ENCODE measurements around the gene TBX1.
"Not testable (repeated sequence)": the region's sequence is repeated elsewhere in the genome, so short reads cannot be mapped to it uniquely, and the experiment has no call there.

The TBX1 gene

DNA sequence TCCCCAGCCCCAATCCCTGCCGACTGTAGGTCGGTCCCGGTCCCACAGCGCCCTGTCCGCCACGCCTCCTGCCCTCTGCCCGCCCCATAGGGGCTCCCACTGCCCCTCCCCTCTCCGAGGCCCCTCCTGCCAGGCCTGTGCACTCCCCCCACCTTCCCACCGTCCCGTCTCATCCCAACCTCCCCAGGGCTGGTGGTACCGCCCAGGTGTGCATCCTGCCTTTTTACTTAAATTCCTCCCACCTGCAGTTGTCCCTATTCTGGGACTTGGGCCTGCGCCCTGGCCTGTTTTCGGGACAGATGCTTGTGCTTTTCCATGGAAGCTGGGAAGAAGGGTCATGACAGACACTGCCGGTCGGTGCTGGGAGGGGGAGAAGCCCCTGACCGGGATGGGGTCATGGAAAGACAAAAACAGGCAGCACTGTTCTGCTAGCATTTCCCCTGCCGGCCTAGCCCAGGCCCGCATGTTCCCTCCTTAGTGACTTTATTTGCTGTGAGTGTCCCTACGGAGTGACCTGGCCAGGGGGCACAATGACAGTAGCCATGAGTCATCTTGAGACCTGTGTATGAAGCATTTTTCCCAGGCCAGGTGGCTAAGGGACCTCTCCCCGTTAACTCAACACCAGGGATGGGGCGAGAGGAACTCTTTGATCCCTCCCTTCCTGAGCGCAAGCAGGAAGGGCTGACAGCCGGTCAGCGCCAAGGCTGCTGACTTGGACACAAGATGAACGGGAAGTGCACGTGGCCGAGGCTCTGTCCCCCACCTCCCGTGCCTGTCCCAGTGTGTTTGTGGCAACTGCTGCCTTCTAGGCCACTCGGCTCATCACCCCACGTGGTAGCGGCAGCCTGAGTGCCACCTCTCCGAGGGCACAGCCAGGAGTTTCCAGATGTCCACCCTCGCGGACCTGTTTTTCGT, 7.1 kb downstream of the TBX1 start:
- DNase-seq: no peak

DNA sequence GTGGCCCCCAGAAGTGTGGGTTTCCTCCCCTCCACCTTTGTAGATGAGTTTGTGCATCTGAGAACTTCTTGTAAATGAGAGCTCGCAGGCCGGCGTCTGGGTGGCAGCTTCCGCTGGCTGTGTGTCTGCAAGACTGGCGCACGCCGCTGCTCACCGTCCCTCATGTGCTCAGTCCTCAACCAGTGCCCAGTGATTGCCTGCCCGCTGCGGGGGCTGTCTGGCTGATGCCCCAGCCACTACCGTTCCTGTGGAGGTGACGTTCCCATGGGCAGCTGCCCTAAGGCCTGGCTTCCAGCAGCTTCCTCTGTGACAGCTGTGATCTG, 8.8 kb downstream of the TBX1 start:
- no peak for DNase-seq

DNA sequence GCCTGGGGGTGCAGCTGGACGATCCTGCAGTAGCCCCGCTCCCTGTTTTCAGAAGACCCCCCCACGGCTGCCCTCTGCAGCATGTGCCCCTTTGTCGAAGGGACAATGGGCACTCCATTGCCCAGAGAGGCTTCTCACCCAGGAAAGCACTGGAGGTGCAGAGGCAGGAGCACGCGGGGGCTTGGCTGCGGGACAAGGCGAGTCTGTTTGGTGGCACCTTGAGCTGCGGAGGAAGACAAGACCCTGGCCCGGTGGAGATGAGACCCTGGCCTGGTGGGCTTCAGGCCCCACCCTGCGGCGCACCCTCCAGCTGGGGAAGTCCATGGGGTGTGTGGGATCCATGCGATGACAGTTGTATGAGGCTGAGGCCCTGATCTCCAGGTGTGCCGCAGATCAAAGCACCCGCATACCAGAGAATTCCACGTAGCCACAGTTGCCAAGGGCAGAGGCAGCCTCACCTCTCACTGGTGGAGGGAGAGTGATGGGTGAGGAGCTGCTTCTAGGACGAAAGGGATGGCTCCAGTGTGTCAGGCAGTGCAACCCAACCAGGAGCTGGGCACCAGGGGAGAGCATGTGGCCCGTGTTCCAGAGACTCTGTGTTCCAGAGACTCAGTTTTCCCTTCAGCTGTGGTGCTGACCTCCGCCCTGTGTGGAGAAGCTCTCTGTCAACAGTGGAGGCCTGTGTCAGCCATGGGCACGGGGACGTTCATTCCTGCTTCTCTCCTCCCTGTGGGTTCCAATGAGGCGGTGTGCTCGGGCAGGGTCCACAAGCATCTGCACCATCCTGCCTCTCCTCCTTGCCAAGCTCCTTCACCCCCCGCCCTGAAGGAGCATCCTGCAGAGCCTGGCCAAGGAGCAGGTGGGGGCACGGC, 10.0 kb downstream of the TBX1 start:
- DNase-seq: no peak

DNA sequence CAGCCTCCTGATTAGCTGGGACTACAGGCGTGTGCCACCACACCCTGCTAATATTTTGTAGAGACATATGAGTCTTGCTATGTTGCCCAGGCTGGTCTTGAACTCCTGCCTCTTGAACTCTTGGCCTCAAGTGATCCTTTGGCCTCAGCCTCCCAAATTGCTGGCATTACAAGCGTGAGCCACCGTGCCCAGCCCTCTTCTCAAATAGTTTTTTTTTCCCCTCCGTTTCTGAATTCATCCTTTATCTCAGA, 11.8 kb downstream of the TBX1 start:
- no peak for DNase-seq

DNA sequence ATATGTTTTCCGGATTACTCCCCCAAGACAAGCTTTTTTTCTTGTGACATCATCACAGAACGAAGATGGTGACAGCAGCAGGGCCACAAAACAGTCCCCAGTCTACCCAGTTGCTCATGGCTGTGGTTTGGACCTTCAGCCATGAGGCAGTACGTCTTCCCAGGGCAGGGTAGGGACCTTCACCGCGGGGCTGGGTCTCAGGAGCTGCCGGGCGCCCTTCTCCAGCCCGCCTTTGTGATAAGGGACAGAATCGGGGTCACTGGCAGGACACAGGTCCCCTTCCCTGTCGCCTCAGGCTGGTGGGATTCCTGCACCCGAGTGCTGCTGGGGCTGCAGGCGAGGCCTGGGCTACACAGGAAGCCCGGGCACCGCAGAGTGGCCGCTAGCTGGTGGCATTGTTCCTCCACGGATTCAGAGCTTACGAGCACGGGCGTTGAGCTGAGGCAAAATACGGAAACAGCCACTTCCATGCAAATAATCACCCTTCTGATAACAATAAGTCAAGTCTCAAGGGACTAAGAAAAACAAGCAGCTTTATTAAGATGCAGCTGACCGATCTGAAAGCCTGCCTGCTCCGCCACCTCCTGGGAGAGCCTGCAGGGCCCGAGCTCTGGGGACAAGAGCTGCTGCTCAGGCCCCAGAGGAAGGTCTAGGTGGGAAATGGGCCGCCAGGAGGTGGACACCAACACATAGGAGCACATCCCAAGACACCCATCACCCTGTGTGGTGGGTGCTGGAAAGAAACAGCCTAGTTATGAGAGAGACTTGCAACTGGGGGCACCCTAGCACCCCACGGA, 12.3 kb downstream of the TBX1 start:
- no peak for DNase-seq

DNA sequence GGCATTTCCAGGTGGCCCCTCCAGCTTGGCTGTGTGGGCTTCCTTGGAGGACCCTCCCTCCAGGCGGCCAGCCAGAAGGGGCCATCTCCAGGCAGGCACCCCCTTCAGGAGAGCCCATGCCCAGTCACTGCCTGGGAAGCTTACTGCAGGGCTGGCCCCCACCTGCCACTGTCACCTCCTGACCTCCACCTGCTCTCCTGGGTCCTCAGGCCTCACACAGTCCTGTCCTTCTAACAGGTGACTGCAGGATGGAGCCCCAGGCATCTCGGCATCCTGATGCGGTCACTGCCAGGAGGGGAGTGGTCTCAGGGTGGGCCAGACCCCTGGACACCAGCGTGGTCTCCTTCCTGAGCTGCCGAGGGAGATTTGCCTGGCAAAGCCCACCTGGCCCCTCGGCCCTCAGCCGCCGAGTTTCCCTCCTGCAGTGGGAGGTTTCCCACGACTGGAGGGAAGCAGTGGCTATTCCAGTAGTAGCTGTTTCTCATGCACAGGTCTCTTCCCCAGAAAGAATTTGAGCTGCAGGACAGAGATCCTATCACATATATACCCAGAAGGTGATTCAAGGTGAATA, 13.0 kb downstream of the TBX1 start:
- no peak for DNase-seq

DNA sequence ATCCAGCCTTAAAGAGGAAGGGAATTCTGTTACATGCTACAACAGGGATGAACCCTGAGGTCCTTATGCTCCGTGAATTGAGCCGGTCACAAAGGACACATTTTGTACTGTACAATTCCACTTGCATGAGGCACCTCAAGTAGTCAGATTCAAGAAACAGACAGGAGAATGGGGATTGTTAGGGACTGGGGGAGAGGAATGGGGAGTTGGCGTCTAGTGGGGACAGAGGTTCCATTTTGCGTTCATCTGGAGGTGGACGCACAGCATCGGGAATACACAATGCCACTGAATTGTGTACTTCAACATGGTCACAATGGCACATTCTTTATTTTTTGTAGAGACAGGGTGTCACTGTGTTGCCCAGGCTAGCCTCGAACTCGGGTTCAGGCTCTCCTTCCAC, 14.1 kb downstream of the TBX1 start:
- DNase-seq: no peak

DNA sequence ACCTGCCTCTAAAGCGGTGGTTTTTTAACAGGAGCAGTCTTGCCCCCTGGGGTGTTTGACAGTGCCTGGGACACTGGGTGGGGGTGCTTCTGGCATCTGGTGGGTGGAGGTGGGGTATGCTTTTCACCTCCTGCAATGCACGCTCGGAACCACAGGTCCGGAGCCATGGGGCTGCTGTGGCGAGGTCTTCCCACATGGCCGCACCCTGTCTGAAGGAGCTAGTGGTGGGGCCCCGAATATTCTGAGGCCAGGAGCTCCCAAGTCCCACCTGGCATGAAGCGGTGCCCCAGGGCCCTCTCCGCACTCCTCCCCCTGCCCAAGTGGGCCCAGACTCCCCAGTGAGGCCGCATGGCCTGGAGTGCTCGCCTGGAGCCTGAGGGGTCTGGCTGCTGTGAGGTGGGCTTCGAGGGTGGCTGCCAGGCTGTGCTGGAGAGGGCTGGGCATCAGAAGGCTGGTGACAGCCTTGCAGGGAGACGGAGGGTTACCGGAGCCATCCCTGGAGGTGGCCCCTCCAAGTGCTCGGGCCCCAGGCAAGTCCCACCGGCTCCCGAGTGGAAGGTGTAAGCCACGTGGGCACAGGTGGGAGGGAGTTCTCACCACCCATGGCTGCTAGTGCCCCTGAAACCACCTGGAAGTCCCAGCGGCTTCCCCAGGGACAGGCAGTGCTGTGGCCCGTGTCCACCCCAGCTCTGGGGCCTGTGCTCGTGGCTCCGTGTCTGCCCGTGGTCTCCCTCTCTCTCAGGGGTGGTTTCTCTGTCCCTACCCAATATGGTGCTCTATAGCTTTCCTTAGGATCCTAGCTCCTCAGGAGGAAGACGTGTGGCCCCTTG, 15.1 kb downstream of the TBX1 start:
- no peak for DNase-seq

DNA sequence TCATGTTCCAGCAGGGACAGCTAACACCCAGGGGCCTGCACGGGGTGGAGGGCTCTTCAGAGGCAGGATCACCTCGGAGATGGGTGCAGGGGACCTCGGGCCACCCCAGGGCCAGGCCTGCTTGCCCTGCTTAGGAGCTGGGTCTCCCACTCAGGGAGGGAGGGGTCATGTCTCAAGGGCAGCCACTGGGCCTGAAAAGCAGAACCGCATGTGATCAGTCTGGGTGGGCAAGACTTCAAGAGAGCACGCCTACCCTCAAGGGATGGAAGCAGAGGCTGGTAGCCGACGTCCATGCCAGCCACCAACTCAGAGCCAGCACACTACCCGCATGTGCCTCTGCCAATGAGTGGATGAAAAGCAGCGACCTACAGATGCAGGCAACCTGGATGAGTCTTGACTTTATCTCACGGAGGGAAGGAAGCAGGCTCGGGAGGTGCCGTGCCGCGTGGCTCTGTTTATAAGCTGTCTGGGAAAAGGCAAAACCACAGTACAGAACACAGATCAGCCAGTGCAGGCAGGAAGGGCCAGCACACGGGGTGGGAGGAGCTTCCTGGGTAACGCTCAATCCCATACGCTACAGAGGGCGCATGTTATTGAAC, 16.0 kb downstream of the TBX1 start:
- DNase-seq: peak; percentile 26

DNA sequence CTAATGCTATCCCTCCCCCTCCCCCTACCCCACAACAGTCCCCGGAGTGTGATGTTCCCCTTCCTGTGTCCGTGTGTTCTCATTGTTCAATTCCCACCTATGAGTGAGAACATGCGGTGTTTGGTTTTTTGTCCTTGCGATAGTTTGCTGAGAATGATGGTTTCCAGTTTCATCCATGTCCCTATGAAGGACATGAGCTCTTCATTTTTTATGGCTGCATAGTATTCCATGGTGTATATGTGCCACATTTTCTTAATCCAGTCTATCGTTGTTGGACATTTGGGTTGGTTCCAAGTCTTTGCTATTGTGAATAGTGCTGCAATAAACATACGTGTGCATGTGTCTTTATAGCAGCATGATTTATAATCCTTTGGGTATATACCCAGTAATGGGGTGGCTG, 16.6 kb downstream of the TBX1 start:
- DNase-seq: not testable (repeated sequence)

DNA sequence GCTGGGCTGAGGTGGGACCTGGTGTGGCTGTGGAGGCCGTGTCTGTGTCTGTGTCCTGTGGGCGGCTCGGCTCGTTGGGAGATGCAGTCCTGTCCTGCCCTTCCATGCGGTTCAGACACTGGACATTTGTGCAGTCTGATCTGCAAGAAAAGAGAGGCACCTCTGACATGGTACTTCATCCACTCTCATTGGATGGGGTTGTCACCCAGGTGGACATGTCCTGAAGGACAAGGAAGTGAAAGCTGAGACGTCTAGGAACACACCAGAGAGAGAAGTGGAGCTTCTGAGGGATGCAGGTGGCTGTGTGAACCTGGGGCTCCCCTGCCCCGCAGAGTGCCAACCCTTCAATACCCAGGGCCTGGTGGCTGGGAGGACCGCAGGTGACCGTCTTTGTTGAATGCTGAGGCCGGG, 18.4 kb downstream of the TBX1 start:
- no peak for DNase-seq

DNA sequence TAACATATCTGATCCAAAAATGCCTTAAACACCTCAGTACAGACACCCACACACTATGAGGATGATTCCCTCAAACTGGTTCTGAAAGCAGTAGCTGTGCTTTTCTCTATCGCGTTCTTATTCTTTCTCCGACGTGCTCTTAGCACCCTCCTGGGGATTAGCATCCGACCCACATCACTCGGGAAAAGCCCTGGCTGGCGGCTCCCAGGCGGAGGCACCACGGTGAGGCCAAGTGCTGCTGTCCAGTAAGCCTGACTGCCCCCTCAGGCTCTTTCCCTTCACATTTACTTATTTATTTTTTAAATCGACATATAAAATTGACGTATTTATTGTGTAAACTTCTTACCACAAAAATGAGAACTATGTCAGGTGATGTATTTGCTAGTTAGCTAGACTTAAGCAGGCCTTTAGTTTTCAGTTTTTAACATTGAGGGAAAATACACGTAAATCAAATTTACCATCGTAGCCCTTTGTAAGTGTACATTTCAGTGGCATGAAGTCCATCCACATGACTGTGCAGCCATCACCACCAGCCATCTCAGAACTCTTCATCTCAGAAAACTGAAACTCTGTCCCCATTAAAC, 19.2 kb downstream of the TBX1 start:
- no peak for DNase-seq

DNA sequence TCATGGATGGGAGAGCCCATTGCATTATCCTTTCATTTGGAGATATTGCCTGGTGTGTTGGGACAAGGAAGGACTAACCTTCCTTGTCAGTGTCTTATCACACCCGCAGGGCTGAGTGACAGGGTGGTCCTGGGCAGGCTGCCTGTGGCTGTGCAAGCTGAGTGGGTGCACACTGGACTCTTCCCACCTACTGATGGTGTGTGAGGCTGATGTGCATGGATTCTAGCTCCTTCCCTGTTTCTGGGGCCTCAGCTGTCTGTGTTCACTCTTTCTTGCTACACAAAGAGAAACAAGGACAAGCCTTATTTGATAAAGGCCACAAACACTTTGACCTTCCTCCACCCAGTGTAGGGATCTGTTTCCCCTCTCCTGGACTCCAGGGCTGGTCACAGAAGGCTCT, 22.0 kb downstream of the TBX1 start:
- DNase-seq: no peak

DNA sequence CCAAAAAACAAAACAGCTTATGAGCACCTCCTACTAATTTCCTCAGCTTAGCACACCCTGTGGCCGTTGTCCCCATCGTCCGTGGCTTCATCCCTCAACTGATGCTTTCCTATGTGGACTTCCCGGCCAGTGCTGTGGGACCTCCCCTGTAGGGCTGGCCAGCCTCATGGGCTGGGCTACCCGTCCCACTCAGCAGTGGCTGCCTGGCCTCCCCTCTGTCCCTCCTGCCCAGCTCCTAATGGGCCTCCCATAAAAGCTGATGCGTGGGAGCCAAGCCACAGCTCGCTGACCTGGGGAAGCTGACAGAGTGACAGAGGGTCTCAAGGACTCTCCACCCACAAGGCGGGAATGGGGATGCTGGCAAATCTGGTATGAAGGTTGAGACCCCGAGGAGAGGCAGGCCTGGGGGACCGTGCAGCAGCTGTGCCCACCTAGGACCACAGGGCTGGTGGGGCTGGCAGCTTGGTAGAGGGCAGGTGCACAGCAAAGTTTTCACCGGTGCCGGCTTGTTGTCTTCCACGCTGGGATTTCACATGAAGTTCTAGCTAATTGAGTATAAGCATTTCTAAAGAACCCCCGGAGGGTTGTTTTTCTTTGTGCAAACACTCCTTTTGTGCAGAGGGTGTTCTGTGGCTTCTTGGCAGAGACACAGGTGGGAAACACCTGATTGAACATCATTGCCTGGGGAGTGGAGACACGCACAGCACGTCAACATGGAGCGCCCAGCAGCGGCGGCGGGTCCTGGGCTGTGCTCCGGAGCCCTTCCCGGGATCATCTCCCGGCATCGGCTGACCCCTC, 23.2 kb downstream of the TBX1 start:
- no peak for DNase-seq

DNA sequence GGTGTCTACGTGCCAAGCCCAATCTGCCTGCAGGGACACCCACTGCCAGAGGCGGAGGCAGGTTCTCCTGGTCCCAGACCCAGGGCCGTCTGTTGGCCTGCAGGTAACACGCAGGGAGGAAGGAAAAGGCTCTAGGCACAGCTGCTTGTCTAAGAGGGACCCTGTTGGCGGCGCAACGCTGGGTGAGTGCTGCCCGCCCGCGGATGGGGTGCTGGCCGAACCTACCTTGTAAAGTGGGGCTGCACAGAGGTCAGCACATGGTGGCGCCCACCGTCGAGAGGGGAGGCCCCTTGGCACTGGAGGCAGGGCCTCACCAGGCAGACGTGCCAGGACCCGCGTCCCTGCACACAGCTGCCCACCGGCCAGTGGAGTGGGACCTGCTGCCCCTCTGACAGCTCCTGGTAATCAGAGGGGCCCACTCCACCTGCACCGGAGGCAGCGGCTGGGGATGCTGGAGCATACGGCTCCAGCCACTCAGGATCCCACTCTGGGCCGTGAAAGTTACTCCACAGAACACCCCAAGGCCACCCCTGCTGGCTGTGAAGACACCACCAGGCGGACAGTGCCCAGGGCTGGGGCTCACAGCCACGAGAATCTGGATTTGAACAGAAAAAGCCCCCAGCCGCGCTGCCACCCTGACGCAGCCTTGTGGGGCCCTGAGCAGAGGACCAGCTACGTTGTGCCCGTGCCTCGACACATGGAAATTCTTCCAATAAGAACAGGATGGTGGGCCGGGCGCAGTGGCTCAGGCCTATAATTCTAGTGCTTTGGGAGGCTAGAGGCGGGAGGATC, 24.0 kb downstream of the TBX1 start:
- no peak for DNase-seq

DNA sequence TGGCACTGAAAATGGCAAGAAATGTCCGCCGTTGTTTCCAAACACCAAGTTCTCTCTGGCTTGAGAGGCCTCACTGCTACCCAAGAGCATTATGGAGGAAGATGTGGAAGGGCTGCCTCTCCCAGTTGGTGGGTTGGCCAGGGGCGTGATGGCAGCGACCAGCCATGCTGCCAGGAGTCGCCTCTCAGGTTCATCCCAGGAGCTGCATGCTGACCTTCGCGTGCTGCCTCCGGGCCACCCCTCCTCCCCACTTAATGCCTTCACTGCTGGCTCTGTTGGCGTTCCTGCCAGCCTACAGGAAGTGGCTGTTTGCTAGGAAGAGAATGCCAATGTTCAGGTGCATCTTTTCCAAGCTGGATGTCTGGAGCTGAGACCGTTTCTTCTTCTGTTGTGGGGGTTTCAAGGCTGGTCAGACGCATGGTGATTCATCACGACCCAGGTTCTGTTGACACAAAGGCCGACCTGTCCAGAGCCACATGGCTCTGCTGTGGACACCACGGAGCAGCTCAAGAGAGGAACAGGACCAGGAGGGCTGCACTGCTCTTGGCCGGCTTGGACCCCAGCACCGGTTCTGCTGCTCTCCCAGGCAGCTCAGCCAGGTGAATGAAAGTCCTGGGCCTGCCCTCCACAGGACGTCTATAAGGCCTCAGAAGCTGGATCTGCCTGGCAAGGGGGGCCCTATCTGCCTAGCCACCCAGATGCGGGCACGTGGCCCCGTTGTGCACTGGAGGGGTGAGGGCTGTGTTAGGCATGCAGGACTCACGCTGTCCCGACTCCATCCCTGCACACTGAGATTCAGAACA, 25.1 kb downstream of the TBX1 start:
- no peak for DNase-seq

DNA sequence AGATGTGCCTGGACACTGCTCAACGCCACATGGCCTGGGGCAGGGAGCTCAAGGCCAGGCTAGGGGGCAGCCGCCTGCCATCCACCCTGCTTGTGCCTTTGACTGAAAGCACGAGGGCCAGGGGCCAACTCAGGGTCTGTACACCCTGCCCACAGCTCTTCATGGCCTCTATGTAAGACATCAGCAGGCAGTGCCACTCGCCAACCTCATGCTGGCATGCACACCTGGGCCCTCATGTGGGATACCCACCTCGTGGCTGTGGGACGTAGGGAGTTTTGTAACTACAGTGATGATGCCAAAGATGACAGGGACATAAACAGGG, 25.6 kb downstream of the TBX1 start:
- DNase-seq: no peak

DNA sequence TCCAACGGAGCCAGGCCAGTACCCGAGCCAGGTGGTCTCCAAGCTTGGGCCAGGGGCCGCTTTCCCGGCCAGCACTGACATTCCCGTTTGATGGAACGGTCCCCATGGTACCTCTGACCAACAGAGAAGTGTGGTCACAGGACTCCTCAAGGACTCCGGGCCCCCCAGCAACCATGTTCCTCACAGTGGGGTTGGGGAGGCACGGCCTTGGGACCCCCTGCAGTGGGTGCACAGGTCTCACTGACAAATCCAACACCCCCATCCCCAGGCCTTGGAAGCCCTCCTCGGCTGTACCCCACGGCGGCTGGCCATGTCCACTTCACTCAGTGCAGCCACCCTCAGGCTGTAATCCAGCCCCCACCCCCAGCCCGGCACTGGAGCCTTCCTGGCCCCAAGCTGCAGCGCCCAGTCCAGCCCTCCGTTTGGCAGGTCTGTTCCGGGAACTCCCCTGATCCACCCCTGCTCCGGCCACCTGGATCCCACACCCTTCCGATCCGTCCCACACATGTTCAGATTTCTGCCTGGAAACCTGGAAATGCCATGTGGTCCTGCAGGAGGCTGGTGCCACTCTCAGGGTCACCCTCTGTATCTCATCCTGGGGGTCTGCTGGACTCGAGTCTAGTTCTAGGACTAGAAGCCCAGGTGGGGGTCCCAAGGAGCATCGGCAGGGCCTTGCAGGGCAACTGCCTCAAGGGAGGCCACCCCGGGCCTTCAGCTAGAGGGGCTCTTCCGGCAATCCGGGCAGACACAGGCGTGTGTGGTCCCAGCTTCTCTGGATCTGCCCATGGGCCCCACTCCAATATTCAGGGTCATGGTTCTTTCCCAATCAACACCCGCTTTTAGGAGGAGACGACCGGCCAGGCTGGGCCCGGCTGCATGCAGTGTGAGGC, 26.6 kb downstream of the TBX1 start:
- no peak for DNase-seq
